Measurements from ENCODE around the gene LGALS14.

DNA sequence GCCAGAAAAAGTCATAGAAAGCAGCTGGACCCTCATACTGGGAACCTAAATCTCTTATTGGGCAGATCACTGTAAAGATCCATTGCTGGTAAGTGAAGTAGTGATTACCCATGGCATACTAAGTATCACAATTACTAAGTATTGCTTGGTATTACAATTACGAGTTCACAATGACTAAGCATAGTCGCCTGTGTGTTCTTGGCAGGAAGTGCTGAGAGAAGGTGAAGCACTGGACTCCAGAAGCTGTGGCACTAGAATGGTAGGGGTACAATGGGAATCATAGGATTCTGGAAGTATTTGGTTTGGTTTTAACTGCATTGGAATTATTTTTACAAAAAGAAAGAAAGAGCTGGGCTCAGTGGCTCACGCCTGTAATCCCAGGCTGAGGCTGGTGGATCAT is 28.3 kb upstream of the LGALS14 start:
- TF ChIP-seq, protein P1, sequence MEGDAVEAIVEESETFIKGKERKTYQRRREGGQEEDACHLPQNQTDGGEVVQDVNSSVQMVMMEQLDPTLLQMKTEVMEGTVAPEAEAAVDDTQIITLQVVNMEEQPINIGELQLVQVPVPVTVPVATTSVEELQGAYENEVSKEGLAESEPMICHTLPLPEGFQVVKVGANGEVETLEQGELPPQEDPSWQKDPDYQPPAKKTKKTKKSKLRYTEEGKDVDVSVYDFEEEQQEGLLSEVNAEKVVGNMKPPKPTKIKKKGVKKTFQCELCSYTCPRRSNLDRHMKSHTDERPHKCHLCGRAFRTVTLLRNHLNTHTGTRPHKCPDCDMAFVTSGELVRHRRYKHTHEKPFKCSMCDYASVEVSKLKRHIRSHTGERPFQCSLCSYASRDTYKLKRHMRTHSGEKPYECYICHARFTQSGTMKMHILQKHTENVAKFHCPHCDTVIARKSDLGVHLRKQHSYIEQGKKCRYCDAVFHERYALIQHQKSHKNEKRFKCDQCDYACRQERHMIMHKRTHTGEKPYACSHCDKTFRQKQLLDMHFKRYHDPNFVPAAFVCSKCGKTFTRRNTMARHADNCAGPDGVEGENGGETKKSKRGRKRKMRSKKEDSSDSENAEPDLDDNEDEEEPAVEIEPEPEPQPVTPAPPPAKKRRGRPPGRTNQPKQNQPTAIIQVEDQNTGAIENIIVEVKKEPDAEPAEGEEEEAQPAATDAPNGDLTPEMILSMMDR (IDR thresholded peaks at IDR 0.05 in 8 of 11, conservative IDR thresholded peaks at IDR 0.05 in 3 of 11) = no peak
- TF ChIP-seq POLR2A (IDR thresholded peaks at IDR 0.05) = no peak

All from spleen (tissue), 7 donors.